ENCODE measurements around the gene MAPKAP1.

Gene MAPKAP1

DNA sequence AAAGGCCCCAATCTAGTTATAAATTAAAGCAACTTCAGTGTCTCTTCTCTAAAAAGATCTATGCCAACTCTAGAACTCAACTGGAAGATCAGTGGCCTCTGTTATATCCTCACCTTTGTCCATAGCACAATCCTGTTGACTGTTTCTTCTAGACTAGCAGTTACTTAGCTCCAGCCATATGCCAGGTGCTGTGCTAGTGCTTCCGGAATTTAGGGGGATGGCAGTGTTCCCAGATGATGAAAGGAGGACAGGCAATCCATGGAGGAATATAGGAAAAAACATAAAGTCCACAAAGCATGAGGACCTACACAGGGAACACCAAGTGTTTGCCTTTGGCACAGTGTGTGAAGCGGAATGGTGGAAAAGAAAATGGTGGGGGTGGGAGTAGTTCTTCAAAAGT lies 214.3 kb downstream of the MAPKAP1 start:
- DNase-seq (ENCODE audit: low read depth in 4 of 4, low spot score in 1 of 4), result no peak

GRCh38 chr9:125487842-125488241 lies 219.2 kb downstream of the MAPKAP1 start:
- DNase-seq (ENCODE audit: low read depth in 4 of 4, low spot score in 1 of 4), result no peak

DNA sequence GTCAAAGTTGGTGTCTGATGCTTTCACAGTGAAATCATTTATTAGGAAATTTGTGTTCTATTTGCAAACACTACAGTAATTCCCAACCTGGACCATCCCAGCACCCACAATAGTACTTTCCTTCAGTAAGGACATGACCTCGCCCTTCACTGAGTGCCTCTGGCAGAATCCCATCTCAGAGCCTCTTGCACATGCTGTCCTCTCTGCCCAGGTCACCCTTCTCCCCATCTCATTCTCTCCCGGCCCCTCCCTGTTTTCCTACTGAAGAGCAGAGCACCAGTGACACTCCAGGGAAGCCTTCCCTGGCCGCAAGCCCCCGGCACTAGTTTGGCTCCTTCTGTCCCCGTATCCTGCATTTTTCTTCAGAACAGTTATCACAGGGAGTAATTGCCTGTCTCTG lies 220.4 kb downstream of the MAPKAP1 start:
- no peak for DNase-seq (ENCODE audit: low read depth in 4 of 4, low spot score in 1 of 4)

GRCh38 chr9:125486152-125486508 lies 220.9 kb downstream of the MAPKAP1 start:
- no peak for DNase-seq (ENCODE audit: low read depth in 4 of 4, low spot score in 1 of 4)

GRCh38 chr9:125485471-125486151 lies 221.4 kb downstream of the MAPKAP1 start:
- no peak for DNase-seq (ENCODE audit: low read depth in 4 of 4, low spot score in 1 of 4)

- DNase-seq (ENCODE audit: low read depth in 4 of 4, low spot score in 1 of 4), result no peak
These were observed 222.4 kb downstream of the MAPKAP1 start for GRCh38 chr9:125484350-125485282.

GRCh38 chr9:125483697-125484096 lies 223.3 kb downstream of the MAPKAP1 start:
- no peak for DNase-seq (ENCODE audit: low read depth in 4 of 4, low spot score in 1 of 4)

DNA sequence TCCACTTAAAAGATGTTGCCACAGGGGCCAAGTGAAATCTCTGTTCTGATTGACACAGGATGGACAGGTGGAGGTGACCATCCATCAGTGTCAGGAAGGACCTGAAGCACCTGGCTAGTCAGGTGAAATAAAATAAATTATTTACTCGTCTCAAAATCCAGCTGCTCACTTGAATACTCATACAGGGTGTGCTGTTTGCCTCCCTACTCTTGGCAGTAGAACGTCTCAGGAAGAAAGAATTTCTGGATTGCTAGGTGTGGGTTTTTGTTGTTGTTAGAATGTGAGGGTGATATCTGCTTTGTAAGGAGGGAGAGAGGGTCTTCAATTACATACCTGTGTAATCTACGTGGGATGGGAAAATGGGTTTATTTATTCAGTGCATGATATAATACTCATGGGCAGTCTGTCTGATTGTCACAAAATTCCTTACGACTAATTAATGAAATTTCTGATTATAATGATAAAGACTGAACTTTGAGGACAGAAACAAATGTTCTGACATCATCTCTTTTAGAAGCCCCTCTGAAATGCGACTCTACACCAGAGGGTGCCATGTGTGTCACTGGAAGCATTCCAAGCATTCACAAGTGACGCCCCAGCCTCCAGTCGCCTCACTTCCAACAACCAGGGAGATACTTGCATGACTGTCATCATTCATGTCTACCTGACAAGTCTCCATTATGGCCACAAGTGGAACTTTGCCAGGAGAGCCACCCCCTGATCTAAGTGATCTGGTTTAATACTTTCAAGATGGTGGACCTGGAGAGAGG lies 227.0 kb downstream of the MAPKAP1 start:
- no peak for DNase-seq (ENCODE audit: low read depth in 4 of 4, low spot score in 1 of 4)

DNA sequence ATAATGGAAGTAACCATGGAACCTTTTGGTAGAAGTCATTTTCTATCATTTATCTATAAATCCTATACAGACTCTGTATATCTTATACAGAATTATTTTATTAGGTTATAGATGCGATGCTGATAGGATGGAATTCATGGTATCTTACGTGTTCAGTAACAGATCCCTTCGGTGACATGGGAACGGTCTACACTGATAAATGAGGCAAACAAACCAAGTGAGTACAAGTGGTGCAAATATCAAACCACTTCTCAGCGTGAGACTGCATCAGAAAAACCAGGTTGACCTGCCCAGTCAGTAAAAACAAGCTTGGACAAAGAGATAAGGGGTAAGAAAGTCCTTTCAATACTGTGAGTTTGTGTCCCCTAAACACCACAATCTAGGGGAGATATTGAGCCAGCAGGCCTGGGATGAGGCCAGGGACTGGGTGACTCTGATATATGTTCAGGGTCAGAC lies 229.9 kb downstream of the MAPKAP1 start:
- DNase-seq (ENCODE audit: low read depth in 4 of 4, low spot score in 1 of 4), result no peak

DNA sequence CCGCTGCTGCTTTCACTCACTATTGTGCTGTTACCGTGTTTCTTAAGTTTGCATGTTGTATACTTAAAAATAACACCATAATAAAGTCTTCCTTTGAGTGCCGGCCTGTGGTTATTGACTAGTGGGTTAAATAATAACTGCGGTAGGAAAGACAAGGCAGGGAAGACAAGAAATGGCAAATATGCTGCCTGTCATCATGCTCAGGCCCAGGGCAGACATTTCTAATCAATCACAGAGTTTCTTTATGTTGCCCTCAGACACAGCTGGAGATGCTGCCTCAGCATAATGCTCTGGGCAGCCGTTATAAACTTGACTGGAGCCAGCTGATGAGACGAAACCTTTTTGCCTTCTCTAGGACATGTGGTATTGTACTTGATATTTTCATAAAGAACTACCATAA lies 230.4 kb downstream of the MAPKAP1 start:
- no peak for DNase-seq (ENCODE audit: low read depth in 4 of 4, low spot score in 1 of 4)

- DNase-seq (ENCODE audit: low read depth in 4 of 4, low spot score in 1 of 4), result no peak
These were observed 231.6 kb downstream of the MAPKAP1 start for GRCh38 chr9:125475385-125475784.

DNA sequence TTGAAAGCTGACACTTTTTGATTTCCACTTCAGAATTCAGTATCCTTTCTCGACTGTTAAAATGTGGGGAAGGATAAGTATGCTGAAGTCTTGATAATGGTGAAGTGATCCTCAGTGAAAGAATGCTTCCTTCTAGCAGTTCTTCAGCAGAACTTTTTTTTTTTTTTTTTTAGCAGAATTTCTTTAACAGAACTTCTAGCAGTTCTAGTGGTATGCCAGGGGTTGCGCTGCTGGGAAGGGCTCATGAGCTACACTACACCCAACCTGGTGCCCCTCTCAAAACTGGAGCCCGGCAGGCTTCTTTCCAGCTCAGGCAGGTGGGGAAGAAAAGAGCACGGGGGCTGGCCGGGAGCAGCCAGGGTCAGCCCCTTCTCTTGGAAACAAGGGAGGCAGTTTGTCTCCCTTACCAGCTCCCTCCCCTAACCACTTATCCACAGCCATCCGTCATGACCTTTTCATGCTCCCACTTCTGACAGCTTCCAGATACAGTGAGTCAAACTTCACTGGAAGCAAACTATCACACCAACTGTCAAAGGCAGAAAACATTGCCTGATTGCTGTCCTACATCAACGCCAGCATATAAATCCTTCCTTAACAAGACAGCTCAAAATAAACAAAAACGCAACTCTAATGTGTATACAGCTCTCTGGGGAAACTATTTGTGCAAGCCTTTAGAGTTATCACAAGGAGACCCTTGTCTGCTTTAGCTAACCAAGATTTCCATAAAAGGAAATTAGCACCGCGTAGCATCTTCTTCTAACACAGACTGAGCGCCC lies 233.9 kb downstream of the MAPKAP1 start:
- DNase-seq (ENCODE audit: low read depth in 4 of 4, low spot score in 1 of 4), result no peak

- no peak for DNase-seq (ENCODE audit: low read depth in 4 of 4, low spot score in 1 of 4)
These were observed 234.5 kb downstream of the MAPKAP1 start for GRCh38 chr9:125472562-125472925.

DNA sequence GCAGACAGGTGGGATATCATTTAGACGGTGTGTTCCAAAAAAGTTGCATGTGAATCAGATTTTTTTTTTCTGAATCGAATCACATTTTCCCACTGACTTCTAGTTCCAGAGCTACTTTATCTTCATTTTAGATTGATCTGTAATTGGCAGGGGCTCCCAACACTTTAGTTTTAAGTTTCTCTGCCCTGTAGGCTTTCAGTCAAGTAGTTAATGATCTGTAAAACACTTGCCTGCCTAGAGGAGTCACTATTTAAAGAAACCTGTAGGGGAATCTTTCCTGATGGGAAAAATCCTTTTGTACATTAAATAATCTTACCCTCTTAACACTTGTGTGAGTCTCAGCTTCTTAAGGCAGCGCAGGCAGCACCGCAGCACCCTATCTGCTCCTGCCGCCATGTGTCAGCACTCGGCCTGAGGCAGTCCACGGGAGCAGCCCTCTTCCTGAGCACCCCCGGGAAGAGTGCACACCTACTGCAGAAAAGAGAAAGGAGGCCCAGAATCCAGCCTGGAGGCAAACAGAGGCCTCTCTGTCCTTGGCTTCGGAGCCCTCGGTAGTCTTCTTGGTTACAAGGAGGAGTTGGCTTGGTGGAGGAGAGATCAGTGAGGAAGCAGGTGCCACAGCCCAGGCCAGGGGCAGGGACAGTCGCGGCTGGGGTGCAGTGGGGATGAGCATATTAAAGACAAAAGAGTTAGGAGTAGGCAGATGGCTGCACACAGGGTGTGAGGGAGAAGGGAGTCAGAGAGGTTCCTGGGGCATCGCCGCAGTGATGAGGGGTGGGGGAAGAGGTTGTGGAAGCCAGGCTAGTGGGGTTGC lies 236.0 kb downstream of the MAPKAP1 start:
- DNase-seq (ENCODE audit: low read depth in 4 of 4, low spot score in 1 of 4), result no peak

DNA sequence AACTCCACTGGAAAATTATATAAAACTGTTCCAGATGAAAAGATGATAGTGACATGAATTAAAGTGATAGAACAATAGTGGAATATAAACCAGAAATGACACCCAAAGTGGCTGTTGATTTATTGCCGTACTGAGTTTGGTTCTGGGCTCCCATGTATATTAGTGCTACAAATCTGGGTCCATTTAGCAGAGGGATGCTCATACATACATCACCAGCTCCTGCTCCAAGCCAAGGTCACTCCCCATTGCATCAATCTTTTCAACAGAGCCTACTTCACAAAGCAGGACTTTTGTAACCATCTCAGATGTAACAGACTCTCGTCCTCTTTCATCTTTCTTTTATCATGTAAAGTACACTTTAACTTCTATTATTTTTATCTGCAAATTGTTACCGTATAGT lies 236.8 kb downstream of the MAPKAP1 start:
- DNase-seq (ENCODE audit: low read depth in 4 of 4, low spot score in 1 of 4), result no peak

- no peak for DNase-seq (ENCODE audit: low read depth in 4 of 4, low spot score in 1 of 4)
These were observed 238.4 kb downstream of the MAPKAP1 start for GRCh38 chr9:125468646-125469045.

DNA sequence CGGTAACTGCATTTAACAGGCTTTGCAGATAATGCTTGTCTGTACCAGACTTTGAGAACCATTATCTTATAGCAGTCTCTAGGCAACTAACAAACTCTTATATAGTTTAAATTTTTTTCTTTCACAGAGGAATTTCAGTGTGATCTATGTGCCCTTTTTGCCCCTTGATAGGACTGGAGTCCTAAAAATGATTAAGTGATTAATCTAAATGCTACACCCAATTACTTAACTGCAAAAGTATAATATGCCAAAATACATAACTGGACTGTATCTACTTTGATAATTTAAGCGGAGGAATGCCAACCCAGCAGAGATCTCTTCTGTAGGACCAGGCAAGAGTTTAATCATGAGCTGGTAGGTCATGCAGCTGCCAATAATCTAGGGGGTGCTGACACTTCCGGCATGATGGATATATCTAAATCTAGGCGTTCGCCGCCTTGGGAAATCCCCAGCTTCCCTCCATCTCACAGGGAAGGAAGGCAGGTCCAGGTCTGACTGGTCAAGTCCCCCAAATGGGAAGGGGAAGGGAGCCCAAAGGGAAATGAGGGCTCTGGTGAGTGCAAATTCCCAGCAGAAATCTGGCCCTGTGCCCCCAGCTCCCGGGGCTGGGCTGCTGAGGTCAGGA lies 239.8 kb downstream of the MAPKAP1 start:
- DNase-seq (ENCODE audit: low read depth in 4 of 4, low spot score in 1 of 4), result no peak

DNA sequence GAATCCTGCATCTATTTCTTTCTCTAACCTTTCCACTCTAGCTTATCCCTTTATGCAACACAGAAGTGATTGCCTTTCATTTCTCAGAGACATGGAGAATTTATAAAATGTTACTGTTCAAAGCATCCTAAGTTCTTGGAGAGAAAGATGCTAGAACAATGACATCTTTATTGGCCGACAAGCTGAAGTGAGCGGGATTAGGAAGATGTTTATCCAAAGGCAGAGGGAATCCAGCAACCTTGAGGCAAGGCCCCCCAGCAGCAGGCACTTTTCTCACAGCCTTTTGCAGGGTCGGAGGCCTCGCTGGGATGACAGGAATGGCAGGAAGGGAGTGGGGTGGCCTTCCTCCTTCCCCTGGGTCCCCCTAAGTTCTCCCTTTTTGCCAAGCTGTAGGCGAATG lies 240.6 kb downstream of the MAPKAP1 start:
- DNase-seq (ENCODE audit: low read depth in 4 of 4, low spot score in 1 of 4), result no peak

- DNase-seq (ENCODE audit: low read depth in 4 of 4, low spot score in 1 of 4), result no peak
These were observed 242.2 kb downstream of the MAPKAP1 start for GRCh38 chr9:125464591-125465385.

All from stimulated activated CD4-positive, alpha-beta T cell treated with anti-CD3 and anti-CD28 coated beads, Interleukin-1b, Interleukin-23, amount 100 ng/mL, for 24 hours (primary cell).